Duodenal mucosa (tissue), 2 donors: ENCODE results near the gene RABEP2.
"Not testable (repeated sequence)": the region's sequence is repeated elsewhere in the genome, so short reads cannot be mapped to it uniquely, and the experiment has no call there.

Source experiments
- H3K27ac ChIP-seq: one replicate; pipeline ENCODE4 v1.7.0; 2013; ENCODE audit warnings: low read depth, low read length
- H3K27me3 ChIP-seq, 2 donors: one replicate each; pipeline ENCODE4 v1.7.0; 2013; ENCODE audit warnings: low read length in 2 of 2, control low read depth in 1 of 2; ENCODE audit not compliant: insufficient read depth in 2 of 2, control insufficient read depth in 1 of 2
- H3K36me3 ChIP-seq, 2 donors: one replicate each; pipeline ENCODE4 v1.7.0; 2013; ENCODE audit warnings: low read length in 2 of 2, control low read depth in 1 of 2; ENCODE audit not compliant: insufficient read depth in 2 of 2, control insufficient read depth in 1 of 2
- H3K4me1 ChIP-seq, 2 donors: one replicate each; pipeline ENCODE4 v1.7.0; 2013; ENCODE audit warnings: low read length in 2 of 2, control low read depth in 1 of 2; ENCODE audit not compliant: insufficient read depth in 2 of 2, control insufficient read depth in 1 of 2
- H3K4me3 ChIP-seq, 2 donors: one replicate each; pipeline ENCODE4 v1.7.0; 2013; ENCODE audit warnings: low read length in 2 of 2, low read depth in 1 of 2
- H3K9ac ChIP-seq, 2 donors: one replicate each; pipeline ENCODE4 v1.7.0; 2013; ENCODE audit warnings: low read length in 2 of 2, low read depth in 1 of 2
- H3K9me3 ChIP-seq, 2 donors: one replicate each; pipeline ENCODE4 v1.7.0; 2013; ENCODE audit warnings: low read length in 2 of 2, control low read depth in 1 of 2; ENCODE audit not compliant: control insufficient read depth in 1 of 2

RABEP2 gene

GRCh38 chr16:28897826-28898225, 27.2 kb downstream of the RABEP2 start:
- no peak overlapping the region for H3K9ac ChIP-seq
- no peak overlapping the region for H3K4me3 ChIP-seq
- no peak overlapping the region for H3K27ac ChIP-seq
- H3K9me3 ChIP-seq = no peaks in the 10 kb centered on the region
- H3K36me3 ChIP-seq = no peaks in the 10 kb centered on the region
- H3K4me1 ChIP-seq = no peaks in the 10 kb centered on the region
- H3K27me3 ChIP-seq = no peaks in the 10 kb centered on the region

- Histone ChIP-seq H3K36me3 (no peaks in the 10 kb centered on the region), H3K4me1 (no peaks in the 10 kb centered on the region), H3K27ac (no peak overlapping the region), H3K27me3 (no peaks in the 10 kb centered on the region), H3K9ac (no peak overlapping the region), H3K9me3 (no peaks in the 10 kb centered on the region), H3K4me3 (no peak overlapping the region)
Measured at GRCh38 chr16:28895609-28896008, 29.4 kb downstream of the RABEP2 start.

- Histone ChIP-seq H3K27me3 (no peaks in the 10 kb centered on the region), H3K9ac (no peak overlapping the region), H3K36me3 (no peaks in the 10 kb centered on the region), H3K4me1 (no peaks in the 10 kb centered on the region), H3K27ac (no peak overlapping the region), H3K9me3 (no peaks in the 10 kb centered on the region), H3K4me3 (no peak overlapping the region)
Measured at GRCh38 chr16:28893291-28893690, 31.7 kb downstream of the RABEP2 start.

GRCh38 chr16:28891964-28892890, 32.8 kb downstream of the RABEP2 start:
- H3K27me3 ChIP-seq = no peaks in the 10 kb centered on the region
- H3K9me3 ChIP-seq = no peaks in the 10 kb centered on the region
- no peak overlapping the region for H3K9ac ChIP-seq
- no peaks in the 10 kb centered on the region for H3K36me3 ChIP-seq
- H3K4me3 ChIP-seq = no peak overlapping the region
- H3K4me1 ChIP-seq = no peaks in the 10 kb centered on the region
- H3K27ac ChIP-seq = no peak overlapping the region

GRCh38 chr16:28890355-28890754, 34.7 kb downstream of the RABEP2 start:
- H3K4me3 ChIP-seq, H3K9ac ChIP-seq, H3K27ac ChIP-seq, H3K36me3 ChIP-seq, H3K9me3 ChIP-seq, H3K4me1 ChIP-seq, H3K27me3 ChIP-seq: not testable (repeated sequence)

- Histone ChIP-seq H3K27ac (no peak overlapping the region), H3K36me3 (no peaks in the 10 kb centered on the region), H3K9me3 (no peaks in the 10 kb centered on the region), H3K4me1 (no peaks in the 10 kb centered on the region), H3K9ac (no peak overlapping the region), H3K4me3 (no peak overlapping the region), H3K27me3 (peaks cover 11 to 14% of the 10 kb centered on the region in 2 donors)
Measured at GRCh38 chr16:28886945-28887344, 38.1 kb downstream of the RABEP2 start.

- Histone ChIP-seq H3K9ac (no peak overlapping the region), H3K36me3 (no peaks in the 10 kb centered on the region), H3K9me3 (no peaks in the 10 kb centered on the region), H3K27me3 (peaks cover 20% of the 10 kb centered on the region in 2 donors), H3K4me3 (no peak overlapping the region), H3K4me1 (peaks cover 5 to 11% of the 10 kb centered on the region in 2 donors), H3K27ac (no peak overlapping the region)
Measured at GRCh38 chr16:28884045-28884444, 41.0 kb downstream of the RABEP2 start.

GRCh38 chr16:28883221-28883996, 41.6 kb downstream of the RABEP2 start:
- no peak overlapping the region for H3K9ac ChIP-seq
- no peaks in the 10 kb centered on the region for H3K9me3 ChIP-seq
- no peak overlapping the region for H3K27ac ChIP-seq
- H3K4me3 ChIP-seq = no peak overlapping the region
- peaks cover 8 to 12% of the 10 kb centered on the region in 2 donors for H3K4me1 ChIP-seq
- H3K36me3 ChIP-seq = no peaks in the 10 kb centered on the region
- H3K27me3 ChIP-seq = peaks cover 20% of the 10 kb centered on the region in 2 donors

GRCh38 chr16:28882551-28883160, 42.4 kb downstream of the RABEP2 start:
- Histone ChIP-seq H3K27ac (no peak overlapping the region), H3K4me1 (peaks cover 8 to 12% of the 10 kb centered on the region in 2 donors), H3K4me3 (no peak overlapping the region), H3K9me3 (no peaks in the 10 kb centered on the region), H3K27me3 (peaks cover 20% of the 10 kb centered on the region in 2 donors), H3K36me3 (no peaks in the 10 kb centered on the region), H3K9ac (no peak overlapping the region)

GRCh38 chr16:28881565-28881964, 43.5 kb downstream of the RABEP2 start:
- H3K4me1 ChIP-seq = peaks cover 8 to 12% of the 10 kb centered on the region in 2 donors

More at GRCh38 chr16:28881565-28881964, 43.5 kb downstream of the RABEP2 start:
- H3K36me3 ChIP-seq, H3K4me3 ChIP-seq, H3K9me3 ChIP-seq, H3K9ac ChIP-seq, H3K27ac ChIP-seq: not testable (repeated sequence)
- peaks cover 20% of the 10 kb centered on the region in 2 donors for H3K27me3 ChIP-seq
